NCI-H82 treated with DMSO at 0.1 percent for 48 hours (cell line): Measurements from ENCODE around the gene TPST2.

Experiments used
- DNase-seq: peaks from one replicate; lab custom pipeline; 2025; ENCODE audit not compliant: unreplicated experiment; lab: John Stamatoyannopoulos, UW

The TPST2 gene

DNA sequence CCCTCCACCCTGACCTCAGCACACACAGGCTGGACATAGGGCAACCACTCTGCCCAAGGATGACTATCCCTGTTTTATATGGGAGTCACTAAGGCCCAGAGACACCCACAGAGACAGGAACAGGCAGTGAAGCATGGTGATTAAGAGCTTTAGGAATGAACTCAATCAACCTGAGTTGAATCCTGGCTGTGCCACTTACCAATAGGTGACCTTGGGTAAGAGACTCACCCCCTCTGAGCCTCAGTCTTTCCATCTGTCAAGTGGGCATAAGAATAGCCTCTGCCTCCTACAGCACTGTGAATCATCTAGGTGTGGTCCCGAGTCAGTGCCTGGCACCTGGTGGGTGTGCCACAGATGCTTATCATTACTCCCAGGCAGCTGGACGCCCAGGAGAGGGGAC, 21.1 kb upstream of the TPST2 start:
- DNase-seq = no peak

- DNase-seq = no peak
These were observed 20.4 kb upstream of the TPST2 start for GRCh38 chr22:26610072-26610958.

- DNase-seq = no peak
These were observed 19.4 kb upstream of the TPST2 start for GRCh38 chr22:26609287-26609686.

DNA sequence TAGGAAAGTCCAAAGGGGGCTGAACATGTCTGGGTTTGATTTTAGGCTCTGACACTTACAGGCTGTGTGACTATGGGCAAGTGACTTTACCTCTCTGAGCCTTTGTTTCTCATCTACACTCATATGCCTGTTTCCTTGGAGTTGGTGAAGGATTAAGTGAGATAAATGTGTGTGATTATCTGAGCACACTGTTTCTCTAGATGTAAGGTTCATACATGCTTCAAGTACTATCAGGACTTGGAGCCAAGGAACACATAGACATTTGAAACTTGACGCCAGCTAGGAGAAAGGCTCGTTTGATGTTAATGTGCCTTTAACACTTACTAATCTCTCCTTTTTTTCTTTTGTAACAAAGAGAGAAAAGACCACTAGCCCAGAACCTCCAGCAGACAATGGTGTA, 18.2 kb upstream of the TPST2 start:
- DNase-seq = no peak

GRCh38 chr22:26606611-26607010, 16.7 kb upstream of the TPST2 start:
- DNase-seq = no peak

DNA sequence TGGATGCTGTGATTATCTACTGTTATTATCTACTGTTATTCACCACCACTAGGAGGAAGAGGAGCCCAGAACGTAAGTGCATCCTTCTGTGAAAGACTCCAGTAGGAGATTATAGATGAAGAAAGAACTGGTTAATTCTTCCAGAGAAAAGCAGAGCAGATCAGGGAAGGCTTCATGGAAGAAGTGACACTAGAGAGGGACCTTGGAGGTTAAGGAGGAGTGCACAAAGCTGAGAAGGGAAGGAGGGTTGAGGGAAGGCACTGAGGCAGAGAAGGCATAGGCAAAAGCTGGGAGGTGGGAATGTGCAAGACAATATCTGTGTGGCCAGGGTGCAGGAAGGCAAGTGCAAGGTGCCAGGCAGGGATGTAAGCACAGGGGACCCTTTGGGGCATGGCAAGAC, 14.4 kb upstream of the TPST2 start:
- DNase-seq = no peak

- no peak for DNase-seq
These were observed 12.2 kb upstream of the TPST2 start for GRCh38 chr22:26602127-26602526.

GRCh38 chr22:26601726-26602125, 11.8 kb upstream of the TPST2 start:
- DNase-seq = no peak

DNA sequence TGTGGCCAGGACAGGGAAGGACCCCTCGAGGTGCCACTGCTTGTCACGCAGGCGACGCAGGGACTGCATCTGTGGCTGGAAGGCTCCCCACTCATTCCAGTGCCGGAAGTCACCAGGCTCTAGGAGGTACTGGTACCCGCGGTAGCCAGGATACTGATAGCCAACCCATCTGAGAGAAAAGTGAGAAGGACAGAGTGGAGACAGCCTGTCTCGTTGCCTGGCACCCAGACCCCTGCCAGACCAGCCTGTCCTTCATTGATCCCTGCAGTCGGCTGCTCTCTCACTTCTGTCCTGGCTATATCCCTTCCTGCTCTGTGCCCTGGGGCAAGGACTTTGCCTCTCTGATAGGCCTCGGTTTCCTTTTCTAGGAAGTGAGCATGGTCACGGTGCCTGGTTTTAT, 9.6 kb upstream of the TPST2 start:
- no peak for DNase-seq

- DNase-seq = no peak
These were observed 7.5 kb upstream of the TPST2 start for GRCh38 chr22:26597480-26597879.

DNA sequence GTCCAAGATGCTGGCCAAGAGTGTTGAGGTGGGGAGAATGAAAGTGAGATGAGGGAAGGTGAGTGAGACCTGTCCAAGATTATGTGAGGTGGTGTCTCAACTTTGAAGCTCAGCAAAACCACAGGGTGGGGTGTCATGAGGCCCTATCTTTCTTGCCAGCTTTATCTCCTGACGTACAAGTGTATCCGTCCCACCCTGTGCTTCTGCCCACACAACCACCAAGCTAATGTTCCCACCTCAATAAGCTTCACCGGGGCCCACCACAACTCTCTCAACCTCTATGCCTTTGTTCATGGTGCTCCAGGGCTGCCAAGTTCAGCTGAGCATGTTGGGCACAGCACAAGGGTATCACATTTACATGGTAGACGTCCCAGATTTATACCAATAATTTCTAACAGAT, 7.1 kb upstream of the TPST2 start:
- no peak for DNase-seq

GRCh38 chr22:26593763-26594162, 3.8 kb upstream of the TPST2 start:
- no peak for DNase-seq

GRCh38 chr22:26592421-26592891, 2.5 kb upstream of the TPST2 start:
- DNase-seq = no peak

DNA sequence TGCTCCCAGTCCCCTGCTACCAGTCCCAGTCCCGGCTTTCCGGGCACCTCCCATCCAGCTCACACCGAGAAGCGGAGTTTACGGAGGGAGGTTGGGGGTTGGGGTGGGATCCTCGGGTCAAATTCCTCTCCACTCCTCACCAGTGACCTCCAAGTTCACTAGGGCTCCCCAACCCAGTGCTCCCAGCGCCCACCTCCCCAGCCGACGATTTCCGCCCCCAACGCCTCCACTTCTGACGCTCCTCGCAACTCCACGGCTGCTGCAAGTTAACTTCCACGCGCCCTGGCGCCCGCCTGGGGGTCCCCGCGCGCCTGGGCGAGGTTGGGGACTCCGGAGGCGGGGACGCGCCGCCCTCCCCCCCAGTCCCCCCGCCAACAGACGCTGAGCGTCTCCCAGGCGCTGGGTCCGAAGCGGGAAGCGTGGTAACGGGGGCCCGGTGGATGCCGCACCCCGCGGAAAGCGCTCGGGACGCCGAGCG, 526 bp downstream of the TPST2 start:
- DNase-seq = no peak

GRCh38 chr22:26588729-26589366, 1.1 kb downstream of the TPST2 start:
- DNase-seq = no peak

DNA sequence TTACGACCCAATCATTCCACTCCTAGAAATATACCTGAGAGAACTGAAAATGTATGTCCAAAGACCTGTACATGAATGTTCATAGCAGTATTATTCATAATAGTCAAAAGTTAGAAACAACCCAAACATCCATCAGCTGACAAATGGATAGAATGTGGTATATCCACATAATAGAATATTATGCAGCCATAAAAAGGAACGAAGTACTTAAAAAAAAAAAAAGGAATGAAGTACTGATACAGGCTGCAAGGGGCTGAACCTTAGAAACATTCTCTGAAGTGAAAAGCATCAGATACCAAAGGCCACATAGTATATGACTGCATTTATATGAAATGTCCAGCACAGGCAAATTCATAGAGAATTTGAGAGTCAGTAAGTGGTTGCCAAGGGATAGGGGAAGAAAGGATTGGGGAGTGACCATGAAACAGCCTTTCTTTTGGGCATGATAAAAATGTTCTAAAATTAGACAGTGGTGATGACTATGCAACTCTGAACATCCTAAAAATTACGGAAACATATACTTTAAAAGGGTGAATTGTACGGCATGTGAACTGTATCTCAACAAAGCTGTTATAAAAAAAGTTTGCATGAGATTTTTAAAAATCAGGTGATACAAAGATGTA, 1.8 kb downstream of the TPST2 start:
- DNase-seq = no peak

DNA sequence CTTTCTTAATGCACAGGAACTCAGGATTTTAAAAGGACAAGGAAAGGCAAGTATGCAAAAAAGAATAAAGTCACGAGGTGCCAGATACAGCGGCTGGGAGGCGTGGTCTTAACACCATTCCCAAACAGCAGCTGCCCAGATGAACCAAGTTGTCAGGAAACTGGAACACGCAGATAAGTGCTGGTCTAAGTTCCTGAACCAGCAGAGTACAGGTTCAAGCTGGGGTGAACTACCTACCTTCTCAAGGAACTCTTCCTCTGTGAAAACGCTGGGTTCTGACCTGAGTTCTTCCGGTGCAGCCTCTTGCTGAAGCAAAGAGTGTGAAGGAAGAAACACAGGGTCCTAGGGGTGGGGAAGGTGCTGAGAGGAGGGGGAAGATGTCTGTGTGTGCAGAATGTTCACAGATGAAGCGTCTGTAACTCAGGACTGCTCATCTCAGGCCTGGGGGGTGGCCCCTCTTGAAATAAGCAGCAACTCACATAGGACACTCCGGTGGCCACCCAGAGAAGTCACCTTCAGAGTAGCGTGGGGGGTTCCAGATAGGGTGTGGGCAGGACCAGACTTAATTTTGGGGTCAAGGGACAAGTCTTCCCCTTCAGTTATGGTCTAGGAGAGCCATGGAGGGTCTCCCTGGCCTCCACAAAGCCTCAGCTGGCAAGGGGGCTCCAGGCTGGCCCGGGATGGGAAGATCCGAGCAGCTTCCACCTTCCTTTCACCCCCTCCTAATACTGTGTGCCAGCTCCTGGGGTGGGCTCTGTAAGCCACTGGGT, 3.2 kb downstream of the TPST2 start:
- no peak for DNase-seq

DNA sequence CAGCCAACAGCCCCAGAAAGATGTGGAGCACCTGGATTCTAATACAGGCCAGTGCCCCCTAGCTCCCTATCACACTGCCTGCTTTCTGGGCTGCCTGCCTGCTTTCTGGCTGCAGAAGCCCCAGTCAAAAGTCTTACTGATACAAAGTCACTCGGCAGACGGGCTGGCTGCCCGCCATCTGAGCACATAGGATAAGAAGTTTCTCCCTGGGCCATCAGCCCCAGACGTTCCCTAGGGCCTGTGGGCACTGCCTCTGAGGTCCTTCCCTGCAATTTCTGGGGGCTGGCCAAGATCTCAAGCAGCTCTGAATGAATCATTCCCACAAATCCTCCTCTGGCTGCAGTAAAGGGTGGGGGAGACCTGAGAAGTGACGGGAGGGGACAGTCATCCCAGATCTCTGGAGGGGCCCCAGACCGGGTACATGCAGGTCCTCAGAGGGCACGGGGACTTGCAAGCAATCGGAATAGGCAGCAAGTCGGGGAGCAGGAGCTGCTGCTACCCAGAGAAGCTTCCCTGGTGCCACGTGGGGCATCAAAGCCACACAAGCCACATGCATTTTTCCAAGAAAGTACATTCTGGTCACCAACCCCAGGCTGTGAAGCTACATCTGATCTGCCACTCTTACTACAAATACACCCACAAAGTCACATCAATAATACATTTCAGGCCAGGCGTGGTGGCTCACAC, 4.7 kb downstream of the TPST2 start:
- no peak for DNase-seq

- no peak for DNase-seq
These were observed 5.9 kb downstream of the TPST2 start for GRCh38 chr22:26584010-26584409.

GRCh38 chr22:26581633-26582168, 8.2 kb downstream of the TPST2 start:
- no peak for DNase-seq
